DMS53 (cell line): ENCODE measurements around the gene UBR3.

Source experiments
- DNase-seq: peaks from one replicate; lab custom pipeline; 2025; lab: John Stamatoyannopoulos, UW

UBR3 gene

DNA sequence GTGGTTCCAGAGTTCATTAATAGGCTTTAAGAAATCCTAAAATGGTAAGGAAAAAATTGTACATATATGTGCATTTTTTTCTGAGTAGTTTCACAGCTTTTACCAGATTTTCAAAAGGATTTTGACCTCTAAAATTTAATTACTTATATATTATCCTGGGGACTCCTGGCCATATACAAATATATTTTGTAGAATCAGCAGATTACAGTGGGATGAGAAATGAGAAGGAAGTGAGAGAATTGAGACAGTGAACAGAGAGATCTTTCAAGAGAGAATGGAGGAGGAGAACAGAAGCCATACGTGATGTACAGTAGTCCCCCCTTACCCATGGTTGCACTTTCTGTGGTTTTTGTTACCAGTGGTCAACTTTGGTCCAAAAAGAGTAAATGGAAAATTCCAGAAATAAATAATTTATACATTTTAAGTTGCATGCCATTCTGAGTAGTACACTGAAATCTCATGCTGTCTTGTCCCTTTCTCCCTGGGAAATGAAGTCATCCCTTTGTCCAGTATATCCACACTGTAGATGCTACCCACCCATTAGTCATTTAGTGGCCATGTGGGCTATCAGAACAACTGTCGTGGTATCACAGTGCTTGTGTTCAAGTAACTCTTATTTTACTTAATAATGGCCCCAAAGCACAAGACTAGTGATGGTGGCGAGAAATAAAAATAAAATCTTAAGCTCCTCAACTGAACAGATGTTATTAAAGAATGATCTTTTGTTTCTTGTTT, 220.2 kb downstream of the UBR3 start:
- DNase-seq: no peak

DNA sequence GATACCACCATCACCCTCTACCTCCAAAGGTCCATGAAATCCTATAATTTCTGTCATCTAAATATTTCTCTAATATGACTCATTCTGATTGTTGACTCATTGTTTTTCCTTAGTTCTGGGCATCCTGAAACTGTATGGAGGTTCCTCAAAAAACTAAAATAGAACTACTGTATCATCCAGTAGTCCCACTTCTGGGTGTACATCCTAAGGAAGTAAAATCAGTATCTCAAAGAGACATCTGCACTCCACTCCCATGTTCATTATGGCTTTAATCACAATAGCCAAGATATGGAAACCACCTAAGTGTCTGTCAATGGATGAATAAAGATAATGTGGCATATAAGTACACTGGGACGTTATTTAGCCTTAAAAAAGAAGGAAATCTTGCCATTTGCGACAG, 224.9 kb downstream of the UBR3 start:
- DNase-seq: no peak

DNA sequence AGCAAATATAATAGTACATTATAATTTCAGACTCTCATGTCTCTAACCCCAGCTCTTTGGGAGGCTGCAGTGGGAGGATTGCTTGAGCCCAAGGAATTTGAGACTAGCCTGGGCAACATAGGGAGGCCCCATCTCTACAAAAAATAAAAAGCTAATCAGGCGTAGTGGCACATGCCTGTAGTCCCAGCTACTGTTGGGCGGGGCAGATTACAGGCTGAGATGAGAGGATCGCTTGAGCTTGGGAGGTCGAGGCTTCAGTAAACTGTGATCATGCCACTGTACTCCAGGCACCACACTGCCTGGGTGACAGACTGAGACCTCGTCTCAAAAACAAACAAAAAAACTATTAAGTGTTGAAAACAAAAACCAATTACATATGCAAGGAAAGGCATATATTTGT, 227.7 kb downstream of the UBR3 start:
- no peak for DNase-seq

DNA sequence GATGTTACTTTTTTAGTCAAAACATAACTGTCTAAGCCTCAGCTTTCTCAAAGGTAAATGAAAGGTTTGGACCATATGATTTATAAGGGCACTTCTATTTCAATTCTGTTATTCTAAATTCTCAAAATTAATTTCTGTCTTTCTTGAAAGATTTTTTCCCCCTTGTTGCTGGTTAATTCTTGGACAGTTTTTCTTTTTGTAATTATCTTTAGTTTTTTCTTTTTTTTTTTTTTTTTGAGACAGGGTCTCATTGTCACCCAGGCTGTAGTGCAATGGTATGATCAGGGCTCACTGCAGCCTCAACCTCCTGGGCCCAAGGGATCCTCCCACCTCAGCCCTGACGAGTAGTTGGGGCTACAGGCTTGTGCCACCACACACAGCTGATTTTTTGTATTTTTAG, 229.6 kb downstream of the UBR3 start:
- DNase-seq: no peak

DNA sequence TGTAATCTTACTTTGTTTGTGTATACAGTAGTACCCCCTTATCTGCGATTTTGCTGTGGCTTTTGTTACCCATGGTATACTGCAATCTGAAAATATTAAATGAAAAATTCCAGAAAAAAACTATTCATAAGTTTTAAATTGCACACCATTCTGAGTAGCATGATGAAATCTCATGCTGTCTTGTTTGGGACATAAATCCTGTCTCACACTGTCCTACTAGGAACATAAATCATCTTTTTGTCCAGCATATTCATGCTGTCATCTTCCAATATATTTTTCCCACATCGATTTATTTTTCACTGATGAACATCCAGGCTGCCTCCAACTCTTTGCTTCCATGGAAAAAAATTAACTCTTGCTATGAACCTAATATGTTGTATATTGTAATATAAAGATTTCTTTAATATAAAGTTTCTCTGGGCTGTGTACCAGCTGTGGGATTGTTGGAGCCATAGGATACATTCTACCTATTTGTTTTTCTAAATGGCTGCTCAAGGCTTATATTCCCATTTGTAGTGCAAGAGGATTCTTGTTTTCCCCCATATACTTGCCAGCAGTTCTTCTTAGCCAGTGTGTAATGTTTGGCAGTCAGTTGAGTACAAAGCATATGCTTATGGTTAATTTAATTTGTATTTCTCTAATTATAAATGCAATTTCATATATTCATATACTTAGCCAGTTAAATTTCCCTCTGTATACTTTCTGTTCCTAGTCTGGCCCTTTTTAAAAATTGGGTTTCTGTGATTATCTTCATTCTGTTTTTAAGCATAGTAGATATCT, 236.4 kb downstream of the UBR3 start:
- DNase-seq: no peak

DNA sequence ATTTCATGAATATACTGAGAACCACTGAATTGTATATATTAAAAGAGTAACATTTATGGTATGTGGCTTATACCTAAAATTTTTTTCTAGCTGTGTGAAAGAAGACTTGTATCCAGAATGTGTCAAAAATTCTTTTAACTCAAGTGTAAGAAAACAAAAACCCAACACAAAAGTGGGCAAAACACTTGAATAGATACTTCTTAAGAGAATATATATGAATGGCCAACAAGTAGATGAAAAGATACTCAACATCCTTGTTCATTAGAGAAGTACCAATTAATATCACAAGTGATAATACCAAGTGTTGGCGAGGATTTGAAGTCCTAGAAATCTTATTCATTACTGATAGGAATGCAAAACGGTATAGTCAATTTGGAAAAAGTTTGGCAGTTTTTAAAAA, 243.5 kb downstream of the UBR3 start:
- DNase-seq: no peak

DNA sequence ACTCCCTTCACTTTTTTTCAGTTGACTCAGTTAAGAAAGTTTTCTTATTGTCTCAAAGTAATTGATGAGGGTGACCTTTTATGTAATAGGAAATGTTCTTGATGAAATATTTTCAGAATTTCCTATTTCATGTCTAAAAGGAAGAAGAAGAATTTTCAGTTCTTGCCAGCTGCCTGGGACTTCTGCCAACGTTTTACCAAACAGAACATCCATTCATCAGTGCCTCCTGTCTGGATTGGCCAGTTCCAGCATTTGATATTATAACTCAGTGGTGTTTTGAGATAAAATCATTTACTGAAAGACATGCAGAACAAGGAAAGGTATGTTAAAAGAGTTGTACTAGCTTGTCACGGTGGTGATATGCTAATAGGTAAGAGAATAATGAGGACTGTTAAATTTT, 246.0 kb downstream of the UBR3 start:
- DNase-seq: no peak

DNA sequence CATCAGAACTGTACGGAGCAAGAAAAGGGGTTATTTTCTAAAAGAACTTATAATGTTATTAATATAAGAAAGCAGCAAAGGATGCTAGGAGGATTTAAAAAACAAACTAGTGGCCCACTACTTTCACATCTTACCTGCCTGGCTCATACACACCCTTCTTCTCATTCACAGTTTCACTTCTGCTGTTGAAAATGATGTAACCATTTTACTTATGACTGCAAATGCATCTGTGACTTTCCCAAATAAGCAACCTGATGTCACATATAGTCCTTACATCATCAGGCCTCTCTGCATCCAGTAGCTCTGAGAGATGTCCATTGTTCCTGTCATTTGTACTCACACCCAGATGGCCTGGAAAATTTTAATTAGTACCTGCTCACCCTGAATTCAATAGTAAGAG, 248.9 kb downstream of the UBR3 start:
- no peak for DNase-seq

DNA sequence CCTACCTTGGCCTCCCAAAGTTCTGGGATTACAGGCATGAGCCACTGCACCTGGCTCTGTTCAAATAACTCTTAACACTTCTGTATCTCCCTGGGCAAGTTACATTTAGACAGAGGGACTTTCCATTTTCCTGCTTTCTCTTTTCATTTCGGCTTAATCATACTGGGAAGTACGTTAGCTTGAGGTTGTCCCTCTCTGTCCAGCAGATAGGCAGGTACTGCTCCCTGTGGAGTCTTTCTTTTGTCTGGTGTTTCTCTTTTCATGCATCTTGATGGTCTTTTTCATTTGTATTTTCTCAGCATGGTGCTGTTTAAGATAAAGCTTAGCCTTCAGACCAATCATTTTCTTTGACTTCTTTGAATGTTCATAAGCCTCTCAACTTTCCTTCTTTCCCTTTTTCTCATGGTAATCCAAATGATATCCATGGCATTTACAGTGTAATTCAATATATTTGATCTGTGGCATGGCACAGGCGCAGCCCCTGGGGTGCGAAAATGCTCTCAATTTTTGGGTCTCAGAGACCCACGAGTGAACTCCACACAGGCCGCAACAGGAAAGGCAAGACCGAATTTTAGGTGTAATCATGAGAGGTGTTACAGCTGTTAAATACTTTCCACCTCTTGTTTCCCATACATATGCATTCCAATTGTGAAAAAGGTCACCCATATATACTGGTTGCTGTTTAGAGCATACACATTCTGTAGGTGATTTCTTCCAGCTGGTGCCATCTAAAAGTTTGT, 250.7 kb downstream of the UBR3 start:
- peak; percentile 10 for DNase-seq

DNA sequence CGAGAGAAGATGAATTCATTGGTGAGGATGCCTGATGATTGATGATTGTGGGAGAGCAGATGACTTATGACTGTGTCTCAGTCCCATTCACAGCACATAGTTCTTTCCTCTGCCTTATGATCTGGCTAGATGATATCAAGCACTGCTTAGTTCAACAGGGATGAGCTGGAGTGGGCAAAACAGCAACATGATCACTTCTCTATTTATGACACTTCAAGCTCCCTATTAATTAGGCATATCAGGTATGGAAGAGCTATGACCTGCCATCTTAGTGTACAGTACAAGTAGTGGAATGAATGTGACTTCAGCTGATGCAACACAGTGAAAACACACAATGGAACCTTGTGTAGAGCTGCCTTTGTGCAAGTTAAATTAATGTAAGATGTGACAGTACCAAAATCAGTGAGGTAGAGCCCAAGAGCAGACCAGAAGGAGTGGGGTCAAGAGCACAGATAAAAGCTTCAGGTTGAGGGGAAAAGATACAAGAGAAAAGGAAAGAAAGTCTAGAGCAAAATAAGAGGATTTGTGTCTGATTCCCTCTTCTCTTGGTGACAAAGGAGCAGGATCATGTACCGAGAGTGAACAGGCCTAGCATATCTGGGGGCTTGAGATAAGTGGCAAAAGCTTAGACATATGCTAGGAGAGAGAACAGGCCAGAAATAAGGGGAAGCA, 257.7 kb downstream of the UBR3 start:
- DNase-seq: no peak

DNA sequence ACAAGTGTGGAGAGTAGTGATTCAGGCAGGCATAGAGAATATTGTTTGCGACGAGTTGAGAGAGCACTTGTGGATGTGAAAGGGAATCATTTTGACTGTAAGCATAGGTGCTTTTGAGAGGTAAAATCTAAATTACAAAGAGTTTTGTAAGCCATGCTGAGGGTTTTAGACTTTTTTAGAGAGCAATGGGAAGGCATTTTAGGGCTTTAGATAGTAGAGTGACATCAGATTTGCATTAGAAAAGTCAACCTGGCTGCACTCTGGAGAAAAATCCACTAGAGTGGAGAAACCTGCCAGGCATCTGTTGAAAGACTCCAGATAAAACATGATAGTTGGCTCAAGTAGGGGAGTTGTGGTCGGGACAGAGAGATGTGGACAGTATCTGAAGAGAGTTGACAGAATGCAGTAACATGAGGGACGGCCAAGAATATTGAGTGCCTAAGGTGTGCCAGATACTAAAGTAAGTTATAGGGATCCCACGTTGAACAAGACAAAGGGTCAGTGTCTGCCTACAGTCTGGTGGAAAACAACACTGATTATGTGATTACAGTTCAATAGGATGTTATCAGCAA, 258.9 kb downstream of the UBR3 start:
- DNase-seq: no peak

DNA sequence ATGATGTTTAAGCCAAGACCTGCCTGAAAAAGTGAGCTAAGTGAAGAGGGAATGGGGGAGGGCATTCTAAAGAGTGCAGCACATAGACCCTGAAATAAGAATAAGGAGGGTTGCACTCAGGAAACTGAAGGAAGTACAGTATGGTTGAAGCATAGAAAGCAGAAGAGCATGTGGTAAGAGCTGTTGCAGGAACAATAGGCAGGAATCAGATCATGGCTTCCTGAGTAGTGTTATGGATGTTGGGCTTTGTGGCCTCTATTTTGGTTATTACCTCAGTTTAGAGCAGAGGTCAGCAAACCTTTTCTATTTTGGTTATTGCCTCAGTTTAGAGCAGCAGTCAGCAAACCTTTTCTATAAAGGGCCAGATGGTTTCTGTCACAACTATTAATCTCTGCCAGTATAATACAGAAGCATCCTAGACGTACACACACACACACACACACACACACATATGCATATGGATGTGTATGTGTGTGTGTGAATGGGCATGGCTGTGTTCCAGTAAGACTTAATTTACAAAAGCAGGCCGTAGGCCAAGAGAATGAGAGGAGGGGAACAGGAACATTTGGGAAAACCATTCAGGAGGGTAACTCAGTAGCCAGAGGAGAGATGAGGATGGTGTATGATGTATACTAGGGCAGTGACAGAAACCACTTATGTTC, 259.6 kb downstream of the UBR3 start:
- no peak for DNase-seq

DNA sequence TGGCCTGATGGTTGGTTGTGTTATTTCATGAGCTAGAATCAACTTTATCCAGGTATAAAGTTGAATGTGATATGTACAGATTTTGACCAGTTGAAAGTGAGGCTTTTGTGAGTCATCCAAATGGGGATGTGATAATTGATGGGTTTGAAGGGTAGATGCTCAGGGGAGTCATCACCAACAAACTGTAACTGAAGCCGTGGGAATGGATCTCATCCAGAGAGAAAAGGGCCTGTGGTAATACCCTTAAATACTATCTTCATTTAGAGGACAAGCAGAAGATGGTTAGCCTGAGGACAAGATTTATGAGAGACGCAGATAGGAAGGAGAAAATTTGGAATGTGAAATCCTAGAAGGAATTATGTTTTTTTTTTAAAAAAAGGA, 260.1 kb downstream of the UBR3 start:
- no peak for DNase-seq

DNA sequence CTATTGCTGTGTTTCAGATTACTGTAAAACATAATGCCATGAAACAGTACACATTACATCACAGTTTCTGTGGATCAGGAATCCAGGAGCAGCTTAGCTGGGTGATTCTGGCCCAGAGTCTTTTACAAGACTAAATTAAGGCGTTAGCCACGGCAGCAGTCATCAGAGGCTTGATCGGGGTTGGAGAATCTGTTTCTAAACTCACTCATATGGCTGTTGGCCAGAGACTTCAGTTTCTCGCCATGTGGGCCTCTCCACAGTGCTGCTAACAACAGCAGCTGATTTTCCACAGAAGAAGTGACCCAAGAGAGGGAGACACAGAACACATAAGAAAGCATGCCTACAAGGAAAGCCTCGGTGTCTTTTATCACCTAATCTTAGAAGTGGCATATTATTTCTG, 261.5 kb downstream of the UBR3 start:
- no peak for DNase-seq

DNA sequence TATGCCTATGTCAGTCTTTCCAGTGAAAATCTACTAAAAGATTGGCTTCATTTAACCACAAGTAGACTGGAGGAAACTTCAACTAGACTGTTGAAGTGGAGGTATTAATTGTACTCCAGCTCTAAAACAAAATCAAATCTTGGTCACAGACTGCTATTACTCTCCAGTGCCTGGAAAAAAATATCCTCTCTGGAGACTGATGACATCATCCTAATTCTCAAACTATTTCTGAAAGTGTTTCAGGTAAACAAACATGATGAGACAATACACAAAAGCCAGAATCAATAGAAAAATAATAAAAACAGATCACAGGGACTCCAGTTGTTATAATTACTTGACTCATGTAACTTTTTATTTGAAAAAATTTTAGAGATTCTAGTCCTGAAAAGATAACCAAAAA, 263.0 kb downstream of the UBR3 start:
- peak; percentile 50 for DNase-seq

DNA sequence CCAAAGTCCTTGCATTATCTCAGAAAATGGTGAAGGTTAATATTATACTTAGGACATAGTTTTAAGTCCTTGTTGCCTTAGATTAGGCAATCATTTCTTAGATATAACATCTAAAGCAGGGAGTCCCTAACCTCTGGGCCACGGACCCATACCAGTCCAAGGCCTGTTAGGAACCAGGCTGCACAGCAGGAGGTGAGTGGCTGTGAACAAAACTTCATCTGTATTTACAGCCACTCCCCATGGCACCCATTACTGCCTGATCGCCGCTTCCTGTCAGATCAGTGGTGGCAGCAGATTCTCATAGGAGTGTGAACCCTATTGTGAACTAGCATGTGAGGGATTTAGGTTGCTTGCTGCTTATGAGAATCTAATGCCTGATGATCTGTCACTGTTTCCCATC, 264.2 kb downstream of the UBR3 start:
- peak; percentile 32 for DNase-seq

DNA sequence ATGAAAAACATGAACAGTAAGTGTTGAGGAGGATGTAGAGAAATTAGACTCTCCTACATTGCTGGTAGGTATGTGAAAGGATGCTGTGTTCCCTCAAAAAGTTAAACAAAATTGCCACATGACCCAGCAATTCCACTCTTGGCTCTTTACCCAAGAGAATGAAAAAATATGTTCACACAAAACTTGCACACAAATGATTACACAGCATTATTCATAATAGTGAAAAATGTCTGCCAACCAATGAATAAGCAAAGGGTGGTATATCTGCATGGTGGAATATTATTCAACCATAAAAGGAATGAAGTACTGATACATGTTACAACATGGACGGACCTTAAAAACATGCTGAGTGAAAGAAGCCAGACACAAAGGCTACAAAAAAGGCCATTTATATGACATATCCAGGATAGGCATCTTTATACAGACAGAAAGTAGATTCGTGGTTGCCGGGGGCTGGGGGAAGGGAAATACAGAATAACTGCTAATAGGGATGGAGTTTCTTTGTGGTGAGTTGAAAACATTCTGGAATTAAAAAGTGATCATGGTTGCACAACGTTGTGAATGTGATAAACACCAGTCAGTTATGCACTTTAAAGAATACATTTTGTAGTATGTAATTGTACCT, 265.3 kb downstream of the UBR3 start:
- no peak for DNase-seq

DNA sequence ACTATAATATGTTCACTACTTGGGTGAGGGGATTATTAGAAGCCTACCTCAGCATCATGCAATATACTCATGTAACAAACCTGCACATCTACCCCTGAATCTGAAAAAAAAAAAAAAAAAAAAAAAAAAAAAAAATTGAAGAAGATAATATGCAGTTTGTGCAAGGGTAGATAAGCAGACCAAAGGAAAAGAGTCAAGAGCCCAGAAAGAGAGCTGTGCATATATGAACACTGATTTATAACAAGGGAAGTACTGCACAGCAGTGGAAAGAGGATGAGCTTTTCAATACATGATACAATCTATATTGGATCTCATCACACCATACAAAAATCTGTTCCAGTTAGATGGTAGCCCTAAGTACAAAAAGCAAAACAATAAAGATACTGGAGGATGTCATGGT, 268.1 kb downstream of the UBR3 start:
- no peak for DNase-seq

DNA sequence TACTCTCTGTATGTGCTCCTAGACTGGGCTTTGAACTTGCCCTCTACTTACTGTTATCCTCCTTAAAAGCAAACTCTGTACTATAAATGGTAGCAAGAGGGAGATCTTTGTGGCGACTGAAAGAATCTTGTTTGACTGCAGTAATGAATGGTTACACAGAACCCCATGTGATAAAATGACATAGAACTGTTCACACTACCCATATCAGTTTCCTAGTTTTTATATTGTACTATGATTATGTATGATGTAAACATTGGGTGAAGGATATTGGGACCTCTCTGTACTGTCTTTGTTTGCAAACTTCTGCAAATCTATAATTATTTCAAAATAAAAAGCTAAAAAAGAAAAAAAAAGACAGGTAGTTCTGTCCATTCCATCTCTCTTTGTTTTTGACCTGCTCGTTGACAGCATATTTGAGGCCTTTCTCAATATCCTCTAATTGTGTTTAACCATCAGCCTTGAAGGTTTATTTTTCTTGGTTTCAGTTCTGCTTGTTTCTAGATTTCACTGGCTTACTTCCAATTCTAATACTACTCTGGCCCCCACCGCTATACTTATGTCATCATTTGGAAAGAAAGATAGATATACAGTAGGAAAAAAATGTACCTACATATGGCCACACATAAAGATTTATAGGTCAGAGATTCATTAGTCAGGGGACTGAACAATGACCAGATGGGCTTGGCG, 271.5 kb downstream of the UBR3 start:
- DNase-seq: peak; percentile 18

DNA sequence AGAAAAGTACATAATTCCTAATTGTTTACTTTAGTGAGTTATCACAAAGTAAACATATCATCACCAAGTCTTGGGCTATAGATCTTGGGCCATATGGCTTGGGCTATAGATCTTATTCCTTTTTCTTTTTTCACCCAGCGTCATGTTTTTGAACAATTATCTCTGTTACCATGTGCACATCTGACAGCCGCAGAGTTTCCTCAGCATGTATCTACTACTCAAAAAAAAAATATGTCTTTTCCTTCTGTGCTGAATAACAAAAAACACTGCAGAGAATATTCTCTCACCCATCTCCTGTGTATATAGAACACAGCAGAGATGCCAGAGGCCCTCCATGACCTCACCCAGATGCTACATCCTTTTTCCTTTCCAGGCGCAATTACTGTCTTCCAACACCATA, 274.5 kb downstream of the UBR3 start:
- peak; percentile 84 for DNase-seq
